ENCODE measurements around the gene SYT14.

- TF ChIP-seq CTCF (IDR thresholded peaks at IDR 0.05; ENCODE audit: insufficient read depth, low read length, poor library complexity, severe bottlenecking), result no peak
- TF ChIP-seq EZH2phosphoT487 (conservative IDR thresholded peaks at IDR 0.05; ENCODE audit: low read length), result no peak
Measured at GRCh38 chr1:209931141-209931540, 6.9 kb upstream of the SYT14 start.
